Endodermal cell (in vitro differentiated cells): ENCODE results near the gene FBXO48. TPM values are rescaled to one million over a fixed set of nuclear protein-coding genes. Genes with fewer than 3 reads are reported as not detected.

Source experiments
- DNase-seq: peaks from one replicate; pipeline ENCODE4 v3.0.0-alpha.2; 2017
- H3K27ac ChIP-seq: 2 replicates; pipeline ENCODE4 v1.5.1; 2013; ENCODE audit warnings: mild to moderate bottlenecking, low read depth, low read length, moderate library complexity
- H3K27me3 ChIP-seq: 2 replicates; pipeline ENCODE4 v1.6.1; 2013; ENCODE audit warnings: mild to moderate bottlenecking, low read length, moderate library complexity; ENCODE audit not compliant: insufficient read depth, control insufficient read depth, poor library complexity, severe bottlenecking
- H3K36me3 ChIP-seq: 2 replicates; pipeline ENCODE4 v1.7.0; 2013; ENCODE audit warnings: mild to moderate bottlenecking, low read length, moderate library complexity; ENCODE audit not compliant: control insufficient read depth, insufficient read depth
- H3K4me1 ChIP-seq: one replicate; pipeline ENCODE4 v1.7.0; 2013; ENCODE audit warnings: low read length; ENCODE audit not compliant: control insufficient read depth, insufficient read depth
- H3K4me3 ChIP-seq: 2 replicates; pipeline ENCODE4 v1.5.1; 2013; ENCODE audit warnings: mild to moderate bottlenecking, low read length, moderate library complexity
- H3K9ac ChIP-seq: 2 replicates; pipeline ENCODE4 v1.6.1; 2013; ENCODE audit warnings: mild to moderate bottlenecking, low read length, moderate library complexity; ENCODE audit not compliant: poor library complexity, severe bottlenecking; ENCODE audit errors: extremely low read depth
- H3K9me3 ChIP-seq: 2 replicates; pipeline ENCODE4 v1.6.1; 2013; ENCODE audit warnings: mild to moderate bottlenecking, low read length, moderate library complexity; ENCODE audit not compliant: control insufficient read depth
- H3K27ac Mint-ChIP-seq: 2 replicates; pipeline ENCODE4 v1.8.0; 2020; ENCODE audit warnings: mixed read lengths
- H3K27me3 Mint-ChIP-seq: 2 replicates; pipeline ENCODE4 v1.8.0; 2021; ENCODE audit warnings: mild to moderate bottlenecking, mixed read lengths; ENCODE audit not compliant: insufficient read depth
- H3K36me3 Mint-ChIP-seq: 2 replicates; pipeline ENCODE4 v1.8.0; 2020; ENCODE audit warnings: low read depth, mixed read lengths
- H3K4me1 Mint-ChIP-seq: 2 replicates; pipeline ENCODE4 v1.8.0; 2020; ENCODE audit warnings: mixed read lengths
- H3K4me3 Mint-ChIP-seq: 2 replicates; pipeline ENCODE4 v1.8.0; 2020; ENCODE audit warnings: mild to moderate bottlenecking, moderate library complexity, mixed read lengths
- H3K9me3 Mint-ChIP-seq: 2 replicates; pipeline ENCODE4 v1.8.0; 2020; ENCODE audit warnings: mild to moderate bottlenecking, mixed read lengths
- CTCF ChIP-seq: fragments of 200-600 bp; sonication (generic); conservative IDR thresholded peaks from 2 replicates; pipeline ENCODE4 v1.5.0; 2021; ENCODE audit warnings: antibody characterized with exemption, mild to moderate bottlenecking
- WGBS, 2 experiments: methylation state at CpG; one replicate each; pipeline versions ENCODE4 v1.1.5 to v1.1.7; 2013; ENCODE audit warnings: missing lambda C conversion rate in 2 of 2, mixed read lengths in 1 of 2; ENCODE audit not compliant: insufficient coverage in 1 of 2, insufficient read length in 1 of 2; 5-methylcytosine and 5-hydroxymethylcytosine counted together
- total RNA-seq, 2 donors: library from RNA; stranded (reverse); fragmentation: NEBNext Ultra II Directional in 1 of 2; extraction: Animal tissue kit (Norgen Biotek cat#: 25700) in 1 of 2; gene quantifications; 2 replicates in 1 of 2; 3 replicates in 1 of 2; pipeline ENCODE4 v1.2.1, GENCODE V29; 2021

The FBXO48 gene
- total RNA-seq, 2 donors from 2014 or later = 1.3 to 1.5 TPM

GRCh38 chr2:68483011-68483410, 15.9 kb upstream of the FBXO48 start:
- no peak overlapping the region for H3K27ac ChIP-seq
- no peaks in the 10 kb centered on the region for H3K27me3 ChIP-seq
- Mint-ChIP-seq H3K9me3 (peaks cover 2% of the 10 kb centered on the region), H3K4me3 (no peak overlapping the region), H3K27me3 (peaks cover 3% of the 10 kb centered on the region), H3K36me3 (peaks cover 6% of the 10 kb centered on the region), H3K27ac (no peak overlapping the region), H3K4me1 (peaks cover 32% of the 10 kb centered on the region)
- H3K4me3 ChIP-seq = no peak overlapping the region
- H3K4me1 ChIP-seq = peaks cover 9% of the 10 kb centered on the region
- no peaks in the 10 kb centered on the region for H3K36me3 ChIP-seq
- no peak for TF ChIP-seq CTCF
- H3K9me3 ChIP-seq = peaks cover 8% of the 10 kb centered on the region
- 84 to 100% methylated on average over 1 to 3 of the region's 3 CpGs for WGBS, 2 experiments
- peak; percentile 74 for DNase-seq
- no peak overlapping the region for H3K9ac ChIP-seq

GRCh38 chr2:68482296-68482820, 15.3 kb upstream of the FBXO48 start:
- Histone ChIP-seq H3K27me3 (no peaks in the 10 kb centered on the region), H3K4me3 (no peak overlapping the region), H3K9ac (no peak overlapping the region), H3K4me1 (peaks cover 9% of the 10 kb centered on the region), H3K27ac (no peak overlapping the region), H3K9me3 (peaks cover 8% of the 10 kb centered on the region), H3K36me3 (no peaks in the 10 kb centered on the region)
- Mint-ChIP-seq H3K27me3 (peaks cover 3% of the 10 kb centered on the region), H3K36me3 (peaks cover 9% of the 10 kb centered on the region), H3K27ac (peak overlapping the region; percentile 67), H3K4me1 (peaks cover 33% of the 10 kb centered on the region), H3K4me3 (no peak overlapping the region), H3K9me3 (peaks cover 4% of the 10 kb centered on the region)
- TF ChIP-seq CTCF = no peak
- DNase-seq = no peak
- WGBS, 2 experiments = 90% methylated on average over 2 of the region's 2 CpGs; no CpG with 5 or more reads in 1 of the 2 experiments

DNA sequence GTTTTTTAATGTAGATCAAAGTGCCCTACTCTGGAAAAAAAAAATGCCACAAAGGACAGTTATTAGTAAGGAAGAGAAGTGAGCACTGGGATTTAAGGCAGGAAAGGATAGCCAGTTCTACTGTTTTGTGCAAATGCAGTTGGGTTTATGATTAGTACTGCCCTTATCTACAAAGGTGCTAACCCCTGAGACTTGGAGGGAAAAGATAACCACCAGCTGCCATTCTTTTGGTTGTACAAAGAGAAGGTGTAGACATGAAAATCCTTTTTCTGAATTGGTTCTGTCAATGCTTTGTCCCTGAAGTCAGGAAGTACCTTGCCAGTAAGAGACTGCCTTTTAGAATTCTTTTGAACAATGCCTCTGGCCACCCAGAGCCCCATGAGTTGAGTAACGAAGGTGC, 11.6 kb upstream of the FBXO48 start:
- Histone ChIP-seq H3K9ac (no peak overlapping the region), H3K27me3 (no peaks in the 10 kb centered on the region), H3K4me3 (peak overlapping the region; percentile 37), H3K9me3 (peaks cover 8% of the 10 kb centered on the region), H3K27ac (no peak overlapping the region), H3K36me3 (no peaks in the 10 kb centered on the region), H3K4me1 (peaks cover 9% of the 10 kb centered on the region)
- H3K9me3 Mint-ChIP-seq = peaks cover 9% of the 10 kb centered on the region
- H3K27ac Mint-ChIP-seq = peak overlapping the region; percentile 1
- H3K4me3 Mint-ChIP-seq = no peak overlapping the region
- no peaks in the 10 kb centered on the region for H3K27me3 Mint-ChIP-seq
- peaks cover 36% of the 10 kb centered on the region for H3K4me1 Mint-ChIP-seq
- peaks cover 9% of the 10 kb centered on the region for H3K36me3 Mint-ChIP-seq
- no peak for DNase-seq
- 64 to 86% methylated on average over 1 of the region's 1 CpG for WGBS, 2 experiments
- no peak for TF ChIP-seq CTCF
